ENCODE data around the gene GALNT15.
A peak's percentile ranks its signal among the peaks of the same experiment; 100 is the strongest.

GALNT15 gene

DNA sequence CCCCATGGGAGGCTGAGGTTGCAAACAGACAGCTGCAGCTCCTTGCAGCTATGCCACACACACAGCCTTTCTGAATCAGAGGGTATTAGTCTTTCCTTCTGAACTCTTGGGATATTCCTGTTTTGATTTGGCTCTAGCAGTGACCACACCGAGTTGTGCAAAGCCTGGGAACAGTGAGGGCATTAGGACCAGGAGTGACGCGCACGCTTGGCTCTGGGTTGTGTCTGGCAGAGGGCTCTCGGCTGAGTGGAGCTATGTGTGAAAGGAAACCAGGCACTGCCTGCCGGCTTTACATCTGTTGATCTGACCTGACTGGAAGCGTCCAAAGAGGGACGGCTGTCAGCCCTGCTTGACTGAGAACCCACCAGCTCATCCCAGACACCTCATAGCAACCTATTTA lies at the start of gene GALNT15:
Gene GALNT15, plus strand, starts transcription at position 292 of the 400 bp plus-strand sequence. CDS start 472 bp downstream, outside the sequence.
- peak within 1 kb of the TSS; percentile 41 for H3K4me3 ChIP-seq (ENCODE audit: low read depth, low read length)
- TF ChIP-seq CTCF (IDR thresholded peaks at IDR 0.05; ENCODE audit: low read depth, low read length, missing control alignments) = no peak
- peak; percentile 94 for DNase-seq (ENCODE audit: low read depth)
- in situ Hi-C loops (cut with HindIII; ENCODE audit: low sequenced_read_pairs) = no loop called here

- no peak overlapping the region for H3K4me3 ChIP-seq (ENCODE audit: low read depth, low read length)
- DNase-seq (ENCODE audit: low read depth) = no peak
- TF ChIP-seq CTCF (IDR thresholded peaks at IDR 0.05; ENCODE audit: low read depth, low read length, missing control alignments) = no peak
- in situ Hi-C loops (cut with HindIII; ENCODE audit: low sequenced_read_pairs) = no loop called here
Measured at GRCh38 chr3:16126634-16127033, 47.8 kb upstream of the GALNT15 start.

- no peak overlapping the region for H3K4me3 ChIP-seq (ENCODE audit: low read depth, low read length)
- no peak for DNase-seq (ENCODE audit: low read depth)
- in situ Hi-C loops (cut with HindIII; ENCODE audit: low sequenced_read_pairs) = no loop called here
- TF ChIP-seq CTCF (IDR thresholded peaks at IDR 0.05; ENCODE audit: low read depth, low read length, missing control alignments) = peak; percentile 15
Measured at GRCh38 chr3:16127249-16127648, 47.2 kb upstream of the GALNT15 start.

- no peak for TF ChIP-seq CTCF (IDR thresholded peaks at IDR 0.05; ENCODE audit: low read depth, low read length, missing control alignments)
- no peak overlapping the region for H3K4me3 ChIP-seq (ENCODE audit: low read depth, low read length)
- peak; percentile 76 for DNase-seq (ENCODE audit: low read depth)
- in situ Hi-C loops (cut with HindIII; ENCODE audit: low sequenced_read_pairs) = no loop called here
Measured at GRCh38 chr3:16130066-16130465, 44.4 kb upstream of the GALNT15 start.

DNA sequence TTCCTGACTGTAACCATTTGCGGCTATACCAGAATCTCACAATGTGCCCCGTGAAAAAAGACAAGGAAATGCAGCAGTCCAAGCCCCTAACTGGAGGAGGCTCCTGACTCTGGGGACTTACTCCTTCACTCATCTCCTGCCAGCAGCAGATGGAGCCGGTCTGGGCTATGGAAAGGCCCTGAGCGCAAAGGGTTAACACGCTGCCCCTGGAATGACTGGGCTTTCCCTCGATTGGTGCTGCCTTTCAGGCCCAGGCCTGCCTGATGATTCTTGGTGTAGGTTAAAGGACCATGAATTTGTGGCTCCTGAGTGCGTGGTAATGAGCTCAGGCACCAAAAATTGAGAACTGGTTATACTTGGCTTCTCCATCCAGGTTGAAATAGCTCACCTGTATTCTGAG lies 42.3 kb upstream of the GALNT15 start:
- no peak overlapping the region for H3K4me3 ChIP-seq (ENCODE audit: low read depth, low read length)
- no peak for TF ChIP-seq CTCF (IDR thresholded peaks at IDR 0.05; ENCODE audit: low read depth, low read length, missing control alignments)
- no peak for DNase-seq (ENCODE audit: low read depth)
- in situ Hi-C loops (cut with HindIII; ENCODE audit: low sequenced_read_pairs) = no loop called here

GRCh38 chr3:16132928-16133327 lies 41.6 kb upstream of the GALNT15 start:
- TF ChIP-seq CTCF (IDR thresholded peaks at IDR 0.05; ENCODE audit: low read depth, low read length, missing control alignments) = no peak
- DNase-seq (ENCODE audit: low read depth) = no peak
- H3K4me3 ChIP-seq (ENCODE audit: low read depth, low read length) = no peak overlapping the region
- in situ Hi-C loops (cut with HindIII; ENCODE audit: low sequenced_read_pairs) = no loop called here
